Measurements from ENCODE around the gene CES3. TPM values are rescaled to one million over a fixed set of nuclear protein-coding genes. Genes with fewer than 3 reads are reported as not detected.
"Not testable (repeated sequence)": the region's sequence is repeated elsewhere in the genome, so short reads cannot be mapped to it uniquely, and the experiment has no call there.

Gene CES3
- total and polyA plus RNA-seq, 4 donors, result 0.19 to 28.3 (median 12.5) TPM

- no peak for DNase-seq (ENCODE audit: low spot score)
- Histone ChIP-seq H3K4me1 (ENCODE audit: control insufficient read depth in 4 of 4, insufficient read depth in 4 of 4, low read length in 3 of 4) (peaks cover 12 to 32% (median 25%) of the 10 kb centered on the region in 4 donors), H3K9ac (ENCODE audit: low read depth in 1 of 2, low read length in 2 of 2) (no peak overlapping the region), H3K9me3 (ENCODE audit: control insufficient read depth in 4 of 4, low read length in 3 of 4) (no peaks in the 10 kb centered on the region), H3K27ac (ENCODE audit: low read depth in 1 of 2, low read length in 2 of 2) (no peak overlapping the region), H3K27me3 (ENCODE audit: control insufficient read depth in 4 of 4, insufficient read depth in 4 of 4, low read length in 3 of 4) (no peaks in the 10 kb centered on the region), H3K4me3 (ENCODE audit: low read depth in 1 of 3, low read length in 3 of 3) (no peak overlapping the region), H3K36me3 (ENCODE audit: control insufficient read depth in 4 of 4, insufficient read depth in 3 of 4, low read depth in 1 of 4, low read length in 3 of 4) (peaks cover 30 to 47% (median 40%) of the 10 kb centered on the region in 4 donors)
- TF ChIP-seq NR2F2 (IDR thresholded peaks at IDR 0.05) (no peak), EGR1 (IDR thresholded peaks at IDR 0.05; ENCODE audit: low read depth in 2 of 2) (no peak), RAD21 (IDR thresholded peaks at IDR 0.05) (no peak), RXRA (IDR thresholded peaks at IDR 0.05) (no peak), GABPA (IDR thresholded peaks at IDR 0.05 in 1 of 2, conservative IDR thresholded peaks at IDR 0.05 in 1 of 2) (no peak), CTCF (IDR thresholded peaks at IDR 0.05; ENCODE audit: low read depth, low read length, missing input control) (no peak)
- TF ChIP-seq, protein P1, sequence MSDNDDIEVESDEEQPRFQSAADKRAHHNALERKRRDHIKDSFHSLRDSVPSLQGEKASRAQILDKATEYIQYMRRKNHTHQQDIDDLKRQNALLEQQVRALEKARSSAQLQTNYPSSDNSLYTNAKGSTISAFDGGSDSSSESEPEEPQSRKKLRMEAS (IDR thresholded peaks at IDR 0.05), result no peak
- 93% methylated on average over 5 of the region's 5 CpGs for WGBS
Measured at GRCh38 chr16:66944054-66944441, 17.0 kb upstream of the CES3 start.

DNA sequence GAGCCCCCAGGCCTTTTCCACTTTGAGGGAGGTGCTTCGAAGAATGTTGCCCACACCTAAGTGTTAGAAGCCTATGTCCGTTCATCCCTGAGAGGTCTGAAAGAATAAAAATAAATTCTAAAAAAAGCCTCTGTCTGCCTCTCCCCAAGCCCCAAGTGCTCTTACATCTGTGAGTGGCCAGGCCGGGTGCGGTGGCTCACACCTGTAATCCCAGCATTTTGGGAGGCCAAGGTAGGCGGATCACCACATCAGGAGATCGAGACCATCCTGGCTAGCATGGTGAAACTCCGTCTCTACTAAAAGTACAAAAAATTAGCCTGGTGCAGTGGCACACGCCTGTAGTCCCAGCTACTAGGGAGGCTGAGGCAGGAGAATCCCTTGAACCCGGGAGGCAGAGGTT is 16.1 kb upstream of the CES3 start:
- WGBS, result 75% methylated on average over 9 of the region's 9 CpGs

DNA sequence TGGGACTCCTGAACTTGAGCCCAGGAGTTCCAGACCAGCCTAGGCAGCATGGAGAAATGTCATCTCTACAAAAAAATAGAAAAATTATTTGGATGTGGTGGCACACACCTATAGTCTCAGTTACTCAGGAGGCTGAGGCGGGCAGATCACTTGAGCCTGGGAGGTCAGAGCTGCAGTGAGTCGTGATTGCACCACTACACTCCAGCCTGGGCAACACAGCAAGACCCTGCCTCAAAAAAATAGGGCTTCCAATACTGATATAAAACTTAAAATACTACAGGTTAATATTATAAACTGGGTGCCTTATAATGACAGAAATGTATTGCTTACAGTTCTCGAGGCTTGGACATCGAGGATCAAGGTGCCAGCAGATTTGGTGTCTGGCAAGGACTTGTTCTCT is 15.1 kb upstream of the CES3 start:
- H3K9ac ChIP-seq (ENCODE audit: low read depth in 1 of 2, low read length in 2 of 2), result no peak overlapping the region
- TF ChIP-seq CTCF (IDR thresholded peaks at IDR 0.05; ENCODE audit: low read depth, low read length, missing input control) (no peak), SP1 (IDR thresholded peaks at IDR 0.05) (no peak)
- TF ChIP-seq, protein P1 (IDR thresholded peaks at IDR 0.05), result no peak
- no peak overlapping the region for H3K27ac ChIP-seq (ENCODE audit: low read depth in 1 of 2, low read length in 2 of 2)
- peaks cover 10 to 32% (median 25%) of the 10 kb centered on the region in 4 donors for H3K4me1 ChIP-seq (ENCODE audit: control insufficient read depth in 4 of 4, insufficient read depth in 4 of 4, low read length in 3 of 4)
- H3K27me3 ChIP-seq (ENCODE audit: control insufficient read depth in 4 of 4, insufficient read depth in 4 of 4, low read length in 3 of 4), result no peaks in the 10 kb centered on the region
- WGBS, result 68% methylated on average over 4 of the region's 4 CpGs
- H3K4me3 ChIP-seq (ENCODE audit: low read depth in 1 of 3, low read length in 3 of 3), result no peak overlapping the region
- no peak for DNase-seq (ENCODE audit: low spot score)
- no peaks in the 10 kb centered on the region for H3K9me3 ChIP-seq (ENCODE audit: control insufficient read depth in 4 of 4, low read length in 3 of 4)
- peaks cover 15 to 30% (median 26%) of the 10 kb centered on the region in 4 donors for H3K36me3 ChIP-seq (ENCODE audit: control insufficient read depth in 4 of 4, insufficient read depth in 3 of 4, low read depth in 1 of 4, low read length in 3 of 4)

More for the DNA sequence above, 16.1 kb upstream of the CES3 start:
- DNase-seq (ENCODE audit: low spot score); H3K9ac ChIP-seq (ENCODE audit: low read depth in 1 of 2, low read length in 2 of 2); H3K9me3 ChIP-seq (ENCODE audit: control insufficient read depth in 4 of 4, low read length in 3 of 4); H3K27ac ChIP-seq (ENCODE audit: low read depth in 1 of 2, low read length in 2 of 2); H3K4me3 ChIP-seq (ENCODE audit: low read depth in 1 of 3, low read length in 3 of 3); H3K27me3 ChIP-seq (ENCODE audit: control insufficient read depth in 4 of 4, insufficient read depth in 4 of 4, low read length in 3 of 4): not testable (repeated sequence)
- peaks cover 10 to 31% (median 25%) of the 10 kb centered on the region in 4 donors for H3K4me1 ChIP-seq (ENCODE audit: control insufficient read depth in 4 of 4, insufficient read depth in 4 of 4, low read length in 3 of 4)
- peaks cover 23 to 39% (median 36%) of the 10 kb centered on the region in 4 donors for H3K36me3 ChIP-seq (ENCODE audit: control insufficient read depth in 4 of 4, insufficient read depth in 3 of 4, low read depth in 1 of 4, low read length in 3 of 4)
